RWPE1 (cell line): ENCODE data around the gene TSPAN16.
"Not testable (repeated sequence)": the region's sequence is repeated elsewhere in the genome, so short reads cannot be mapped to it uniquely, and the experiment has no call there.

Experiments
- CTCF ChIA-PET: fragments of 350-600 bp; sonication (Branson Sonifier 250); formaldehyde crosslinking; extraction: SDS; loops from one replicate; lab custom pipeline; 2021; lab: Yijun Ruan, JAX
- POLR2A ChIA-PET: fragments of 400-600 bp; formaldehyde crosslinking; extraction: SDS; loops from one replicate; lab custom pipeline; 2020; ENCODE audit warnings: antibody characterized with exemption; ENCODE audit not compliant: low non-redundant PET; lab: Yijun Ruan, JAX
- DNase-seq: peaks from one replicate; pipeline ENCODE4 v3.0.0; 2012; ENCODE audit warnings: low spot score
- H3K27ac ChIP-seq: fragments of 450-650 bp; 2 replicates; pipeline ENCODE4 v1.5.1; 2017
- CTCF ChIP-seq: fragments of 450-650 bp; conservative IDR thresholded peaks from 2 replicates; pipeline ENCODE4 v1.5.1; 2017; ENCODE audit warnings: low read depth, mild to moderate bottlenecking

TSPAN16 gene

GRCh38 chr19:11325544-11325943, 29.6 kb downstream of the TSPAN16 start:
- ChIA-PET POLR2A (interaction anchor here (0.5 kb wide), 1 partner anchor 404 kb away, joined by 3 read pairs; no protein-coding TSS in a partner anchor), CTCF (interaction anchor here (1.3 kb wide), 1 partner anchor 32 kb away, joined by 3 read pairs; no protein-coding TSS in a partner anchor)
- DNase-seq, result no peak
- no peak for TF ChIP-seq CTCF
- H3K27ac ChIP-seq, result peak overlapping the region; percentile 95

- CTCF ChIA-PET, result no interaction called here
- TF ChIP-seq CTCF, result no peak
- H3K27ac ChIP-seq, result peak overlapping the region; percentile 33; the same call in 1 of the 2 replicates
- no peak for DNase-seq
- POLR2A ChIA-PET, result no interaction called here
These were observed 34.2 kb downstream of the TSPAN16 start for GRCh38 chr19:11330127-11330526.

GRCh38 chr19:11331502-11331901, 35.5 kb downstream of the TSPAN16 start:
- ChIA-PET POLR2A (no interaction called here), CTCF (interaction anchor here (0.9 kb wide), 1 partner anchor 38 kb away, joined by 4 read pairs; no protein-coding TSS in a partner anchor)
- TF ChIP-seq CTCF, result no peak

GRCh38 chr19:11332822-11333221, 36.9 kb downstream of the TSPAN16 start:
- TF ChIP-seq CTCF, result no peak
- CTCF ChIA-PET, result interaction anchor here (0.6 to 0.7 kb wide), 4 partner anchors 69 to 898 kb away, joined by 3 to 6 read pairs (median 4); partner anchors contain the start of gene PRKCSH
- no peak for DNase-seq
- no peak overlapping the region for H3K27ac ChIP-seq
- POLR2A ChIA-PET, result interaction anchor here (0.6 kb wide), 2 partner anchors 67 to 268 kb away, joined by 4 read pairs; no protein-coding TSS in a partner anchor

More at GRCh38 chr19:11331502-11331901, 35.5 kb downstream of the TSPAN16 start:
- DNase-seq, result no peak
- H3K27ac ChIP-seq, result 0 out of 2 replicates have a peak overlapping the region, but pooled peaks have one; percentile 33

GRCh38 chr19:11333838-11334237, 37.9 kb downstream of the TSPAN16 start:
- POLR2A ChIA-PET, DNase-seq, CTCF ChIA-PET: not testable (repeated sequence)
- peak overlapping the region; percentile 34 for H3K27ac ChIP-seq

GRCh38 chr19:11335449-11336146, 39.6 kb downstream of the TSPAN16 start:
- no peak for DNase-seq
- POLR2A ChIA-PET, result no interaction called here
- TF ChIP-seq CTCF, result no peak
- CTCF ChIA-PET, result no interaction called here
- H3K27ac ChIP-seq, result peak overlapping the region; percentile 89; the same call in 1 of the 2 replicates

GRCh38 chr19:11337080-11337479, 41.1 kb downstream of the TSPAN16 start:
- ChIA-PET POLR2A (interaction anchor here (0.7 kb wide), 1 partner anchor 43 kb away, joined by 3 read pairs; no protein-coding TSS in a partner anchor), CTCF (no interaction called here)
- TF ChIP-seq CTCF, result no peak
- H3K27ac ChIP-seq, result peak overlapping the region; percentile 89
- DNase-seq, result no peak
